HTERT RPE-1 (cell line): ENCODE results near the gene CATSPER3.

ENCODE experiments used
- in situ Hi-C: fragments of 300-500 bp; cut with MboI; formaldehyde crosslinking; loops from 4 replicates; pipeline ENCODE4 v1.14.3; 2020; ENCODE audit warnings: low sequenced_read_pairs

The CATSPER3 gene

GRCh38 chr5:134967607-134968006 lies at the start of gene CATSPER3:
Gene CATSPER3 (plus strand): TSS chr5:134967907. CDS start chr5:134967992, 85 bp downstream.
- in situ Hi-C loops, result no loop called here

DNA sequence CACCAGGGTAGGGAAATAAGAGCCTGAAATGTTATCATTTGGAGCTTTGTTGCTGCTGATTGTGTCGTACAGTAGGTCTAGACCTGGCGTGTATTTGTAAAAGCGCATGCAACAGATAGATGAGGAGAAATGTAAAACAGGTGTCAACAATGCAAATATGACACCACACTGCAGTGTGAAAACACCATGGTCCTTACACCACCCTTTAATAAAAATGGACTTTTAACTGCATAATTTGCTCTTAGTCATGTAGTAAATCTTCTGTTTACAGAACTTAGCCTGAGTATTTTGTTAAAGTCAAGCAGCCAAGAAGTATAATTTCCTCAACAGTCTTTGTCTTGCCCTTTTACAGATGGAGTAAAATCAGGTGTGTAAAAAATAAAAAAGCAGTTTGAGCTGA lies 48.8 kb upstream of the CATSPER3 start:
- in situ Hi-C loops, result no loop called here

- in situ Hi-C loops, result no loop called here
Observed at GRCh38 chr5:134920848-134921575, 46.7 kb upstream of the CATSPER3 start.

DNA sequence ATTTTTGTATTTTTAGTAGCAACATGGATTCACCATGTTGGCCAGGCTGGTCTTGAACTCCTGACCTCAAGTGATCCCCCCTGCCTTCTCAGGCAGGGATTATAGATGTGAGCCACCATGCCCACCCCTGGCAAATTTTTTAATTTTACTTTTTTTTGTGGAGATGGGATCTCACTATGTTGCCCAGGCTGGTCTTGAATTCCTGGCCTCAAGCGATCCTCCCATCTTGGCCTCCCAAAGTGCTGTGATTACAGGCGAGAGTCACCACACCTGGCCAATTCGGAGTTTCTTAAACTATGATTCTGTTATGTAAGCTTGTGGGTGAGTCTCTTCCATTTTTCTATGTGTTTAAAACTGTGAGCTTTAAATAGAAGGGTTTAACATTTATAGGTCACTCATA lies 35.2 kb upstream of the CATSPER3 start:
- in situ Hi-C loops, result no loop called here

- in situ Hi-C loops, result no loop called here
Observed at GRCh38 chr5:134934202-134934601, 33.5 kb upstream of the CATSPER3 start.

GRCh38 chr5:134935711-134936602 lies 31.8 kb upstream of the CATSPER3 start:
- in situ Hi-C loops, result no loop called here

- in situ Hi-C loops, result no loop called here
Observed at GRCh38 chr5:134937526-134937925, 30.2 kb upstream of the CATSPER3 start.

- in situ Hi-C loops, result no loop called here
Observed at GRCh38 chr5:134938030-134938429, 29.7 kb upstream of the CATSPER3 start.

- in situ Hi-C loops, result no loop called here
Observed at GRCh38 chr5:134939500-134939899, 28.2 kb upstream of the CATSPER3 start.

- in situ Hi-C loops, result no loop called here
Observed at GRCh38 chr5:134943547-134943946, 24.2 kb upstream of the CATSPER3 start.

DNA sequence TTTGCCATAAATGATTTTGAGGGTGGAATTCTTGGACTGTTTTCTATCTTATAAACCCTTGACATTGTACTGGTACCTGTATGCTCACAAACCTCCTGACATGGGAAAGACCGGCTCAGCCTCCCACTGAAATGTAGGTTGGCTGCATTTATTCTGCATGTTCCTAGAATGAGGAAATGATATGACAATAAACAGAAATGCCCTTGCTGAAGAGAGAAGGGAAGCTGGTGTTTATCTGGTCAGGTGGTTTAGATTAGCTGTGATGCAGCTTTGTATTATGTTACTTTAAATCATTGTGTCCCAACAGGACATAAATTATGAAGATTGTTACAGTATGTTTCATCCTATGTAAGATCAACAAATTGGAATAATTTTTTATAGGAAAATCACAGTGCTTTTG lies 23.1 kb upstream of the CATSPER3 start:
- in situ Hi-C loops, result no loop called here

GRCh38 chr5:134945041-134945440 lies 22.7 kb upstream of the CATSPER3 start:
- in situ Hi-C loops, result no loop called here

GRCh38 chr5:134948911-134949310 lies 18.8 kb upstream of the CATSPER3 start:
- in situ Hi-C loops, result no loop called here

- in situ Hi-C loops, result no loop called here
Observed at GRCh38 chr5:134949316-134949715, 18.4 kb upstream of the CATSPER3 start.

- in situ Hi-C loops, result no loop called here
Observed at GRCh38 chr5:134957920-134958608, 9.6 kb upstream of the CATSPER3 start.

DNA sequence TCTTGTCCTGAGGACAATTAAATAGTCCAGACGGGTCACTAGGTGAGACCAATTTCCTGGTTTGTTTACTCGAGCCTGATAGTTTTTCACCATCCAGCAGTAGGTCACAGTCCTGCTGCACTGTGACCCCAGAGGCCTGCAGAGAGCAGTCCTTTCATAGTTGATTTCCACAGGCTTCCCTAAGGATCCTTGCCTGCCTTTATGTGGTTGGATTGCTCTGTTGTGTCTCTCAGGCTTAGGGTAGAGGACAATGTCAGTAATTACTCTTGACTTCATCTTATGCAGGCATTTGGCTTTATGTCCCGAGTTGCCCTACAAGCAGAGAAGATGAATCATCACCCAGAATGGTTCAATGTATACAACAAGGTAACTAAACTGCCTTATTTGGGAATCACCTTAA lies 9.0 kb upstream of the CATSPER3 start:
- in situ Hi-C loops, result no loop called here

DNA sequence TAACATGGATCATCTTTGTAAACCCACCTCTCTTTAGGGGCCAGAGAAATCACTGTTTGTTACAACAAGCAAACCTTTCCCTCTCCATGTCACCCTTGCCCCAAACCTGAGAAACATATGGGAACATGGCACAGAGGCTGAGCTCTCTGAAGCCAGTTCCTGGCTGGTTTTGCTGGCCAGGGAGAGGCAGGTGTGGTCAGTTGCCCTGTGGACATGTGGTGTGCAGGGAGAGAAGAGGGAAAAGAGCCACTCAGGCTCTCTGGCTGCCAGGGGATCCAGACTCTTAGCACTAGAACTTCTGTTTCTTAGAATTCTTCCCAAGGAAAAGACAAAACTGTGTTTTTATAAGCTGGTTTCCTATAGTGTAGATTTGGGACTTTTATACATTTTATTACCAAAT lies 4.6 kb upstream of the CATSPER3 start:
- in situ Hi-C loops, result no loop called here

GRCh38 chr5:134964359-134965270 lies 3.1 kb upstream of the CATSPER3 start:
- in situ Hi-C loops, result no loop called here

GRCh38 chr5:134965271-134965825 lies 2.4 kb upstream of the CATSPER3 start:
- in situ Hi-C loops, result no loop called here

DNA sequence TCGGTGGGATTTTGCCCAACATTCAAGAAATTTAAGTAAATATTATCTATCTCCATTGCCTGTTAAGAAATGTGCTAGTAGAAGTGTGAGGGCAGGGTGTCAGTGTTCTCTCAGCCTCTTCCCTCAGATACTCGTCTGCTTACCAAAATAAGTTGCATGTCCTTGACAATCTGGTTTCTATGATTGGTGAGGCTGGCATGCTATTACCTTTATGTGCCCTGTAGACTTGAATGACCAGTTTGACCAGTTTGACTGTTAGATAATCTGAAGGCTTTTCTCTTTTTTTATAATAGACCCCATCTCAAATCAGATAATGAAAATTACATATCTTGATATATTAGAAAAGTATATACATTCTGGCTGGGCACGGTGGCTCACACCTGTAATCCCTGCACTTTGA lies 348 bp downstream of the CATSPER3 start:
- in situ Hi-C loops, result no loop called here
